HG03460 (cell line): ENCODE results near the gene CHD1.

ENCODE experiments used
- ATAC-seq: cut with Tn5 transposase; IDR thresholded peaks from one replicate; pipeline ENCODE4 v1.9.1; 2021; ENCODE audit not compliant: unreplicated experiment

Gene CHD1

DNA sequence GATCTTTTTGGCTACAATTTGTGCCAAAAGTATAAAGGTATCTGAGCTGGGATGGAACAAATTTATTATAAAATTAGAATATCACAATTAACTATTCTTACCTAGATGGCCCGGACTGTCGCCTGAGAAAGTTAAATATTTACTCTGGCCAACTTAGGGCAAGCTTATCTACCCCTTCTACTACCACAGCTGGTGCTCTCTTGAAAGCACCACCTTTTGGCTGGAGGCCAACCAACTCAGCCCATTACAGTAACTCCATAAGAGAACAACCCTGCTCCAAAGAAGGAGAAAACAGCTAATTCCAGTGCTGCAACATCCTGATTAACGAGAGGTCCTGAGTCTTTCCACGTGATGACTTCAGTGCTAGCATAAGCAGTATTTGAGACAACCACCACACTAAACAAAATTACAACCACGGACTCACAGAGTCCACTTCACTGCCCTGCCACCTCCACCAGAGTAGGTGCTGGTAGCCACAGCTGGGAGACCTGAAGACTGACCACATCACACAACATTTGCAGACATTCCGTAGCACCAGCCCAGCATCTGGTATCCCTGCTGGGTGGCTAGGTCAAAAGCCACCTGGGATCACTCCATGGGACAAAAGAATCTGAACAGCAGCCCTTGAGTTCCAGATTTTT, 112.1 kb downstream of the CHD1 start:
- ATAC-seq, result no peak

DNA sequence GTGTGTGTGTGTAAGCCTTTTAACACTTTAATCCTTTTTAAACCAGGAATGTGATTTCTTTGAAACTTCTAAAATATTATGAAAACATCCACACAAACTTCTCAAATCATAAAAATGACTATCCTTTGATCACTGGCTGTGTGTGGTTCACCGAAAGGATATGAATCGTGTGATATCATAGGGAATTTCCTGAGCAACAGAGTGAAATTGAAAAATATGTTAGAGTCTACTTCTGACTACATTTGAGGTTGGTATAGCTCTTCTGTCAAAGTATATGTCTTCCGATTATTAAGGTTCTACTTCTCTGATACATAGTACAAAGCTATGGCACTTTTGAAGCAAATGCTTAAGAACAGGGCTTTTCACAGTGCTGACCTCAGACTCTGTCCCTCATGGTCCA, 115.1 kb downstream of the CHD1 start:
- no peak for ATAC-seq

DNA sequence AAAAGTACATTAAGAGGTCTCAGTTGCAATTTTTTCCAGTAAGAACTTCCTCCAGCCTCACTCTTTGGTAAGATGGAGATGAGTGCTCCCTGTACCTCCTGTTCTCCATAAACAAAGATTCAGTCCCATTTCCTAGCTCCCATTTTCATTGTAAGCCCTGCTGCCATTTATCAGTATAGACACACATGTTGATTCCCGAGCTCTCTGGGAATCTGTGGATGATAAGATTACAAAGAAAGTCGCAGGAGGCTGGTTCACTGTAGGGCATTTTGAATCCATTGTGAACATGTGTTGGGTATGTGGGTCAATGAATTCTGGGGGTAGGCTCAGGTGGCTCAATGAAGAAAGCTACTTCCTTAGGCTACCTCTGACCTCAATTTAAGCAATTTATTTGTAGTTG, 118.6 kb downstream of the CHD1 start:
- ATAC-seq, result no peak

DNA sequence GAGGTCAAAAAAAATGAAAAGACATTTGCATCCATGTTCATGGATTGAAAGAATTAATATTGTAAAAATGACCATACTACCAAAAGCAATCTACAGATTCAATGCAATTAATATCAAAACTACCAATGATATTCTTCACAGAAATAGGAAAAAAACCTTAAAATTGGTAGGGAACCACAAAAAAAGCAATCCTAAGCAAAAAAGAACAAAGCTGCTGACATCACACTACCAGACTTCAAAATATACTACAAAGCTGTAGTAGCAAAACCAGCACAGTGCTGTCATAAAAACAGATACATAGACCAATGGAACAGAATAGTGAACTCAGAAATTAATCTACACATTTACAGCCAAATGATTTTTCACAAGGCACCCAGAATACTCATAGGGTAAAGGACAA, 121.0 kb downstream of the CHD1 start:
- no peak for ATAC-seq

DNA sequence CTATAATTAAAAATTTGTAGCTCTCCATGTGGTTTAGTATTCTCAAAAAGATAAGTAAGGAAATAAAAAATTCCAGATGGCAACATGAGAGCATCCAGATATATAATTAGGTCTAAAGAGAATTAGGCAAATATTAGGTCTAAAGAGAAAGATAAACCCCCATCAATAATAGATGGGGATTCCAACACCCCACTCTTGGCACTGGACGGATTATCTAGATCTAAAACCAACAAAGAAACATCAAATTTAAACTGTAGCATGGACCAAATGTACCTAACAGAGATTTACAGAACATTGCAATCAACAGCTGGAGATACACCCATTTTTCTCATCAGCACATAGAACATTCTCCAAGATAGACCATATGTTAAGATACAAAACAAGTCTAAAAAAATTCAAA, 123.7 kb downstream of the CHD1 start:
- ATAC-seq, result no peak

DNA sequence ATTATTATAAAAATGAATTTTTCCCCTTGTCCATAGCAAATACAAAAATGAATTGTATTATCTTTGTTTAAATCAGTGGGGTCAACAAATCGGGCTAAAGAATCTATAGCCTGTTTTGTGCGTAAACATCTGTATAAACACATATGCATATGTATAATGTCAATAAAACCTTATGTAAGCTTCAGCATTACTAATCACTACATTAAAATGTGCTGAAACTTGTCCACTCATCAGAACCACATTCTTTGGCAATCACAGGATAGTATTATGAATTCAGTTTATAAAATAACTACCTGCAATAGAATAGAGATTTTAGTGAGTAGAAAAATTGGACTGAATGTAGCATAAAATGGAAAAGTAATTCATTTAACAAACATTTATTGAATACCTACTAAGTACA, 124.7 kb downstream of the CHD1 start:
- ATAC-seq, result no peak
